Endothelial cell of umbilical vein (primary cell): ENCODE results near the gene FTH1. TPM values are rescaled to one million over a fixed set of nuclear protein-coding genes. Genes with fewer than 3 reads are reported as not detected.

ENCODE experiments used
- BruUV-seq: library from RNA; stranded (reverse); fragments of 400-500 nt; replicated peaks from 2 replicates; lab custom pipeline; 2021; lab: Mats Ljungman, UMichigan
- CTCF ChIA-PET: fragments of 300-600, 350-600 bp; sonication (Branson Sonifier 250); formaldehyde crosslinking; loops from one replicate; lab custom pipeline; 2021; ENCODE audit warnings: antibody characterized with exemption, inconsistent platforms; lab: Charles Lee
- POLR2A ChIA-PET: fragments of 300-600, 350-600 bp; sonication (Branson Sonifier 250); formaldehyde crosslinking; loops from one replicate; lab custom pipeline; 2021; ENCODE audit warnings: antibody characterized with exemption, inconsistent platforms; lab: Charles Lee
- DNase-seq: peaks from one replicate; pipeline ENCODE4 v3.0.0-alpha.2; 2011; ENCODE audit warnings: low read depth, low spot score
- FAIRE-seq: peaks from 2 replicates; lab custom pipeline; 2011; peaks lifted over from hg19 to GRCh38; lab: Jason Lieb, UNC
- H2AFZ ChIP-seq: 2 replicates; pipeline ENCODE4 v1.6.0; 2012; ENCODE audit warnings: low read depth, low read length, control low read depth, inconsistent platforms
- H3K27ac ChIP-seq: 2 replicates; pipeline ENCODE4 v1.5.1; 2011; ENCODE audit warnings: low read depth, mild to moderate bottlenecking, control low read depth, low read length, moderate library complexity; ENCODE audit not compliant: insufficient read depth
- H3K27me3 ChIP-seq, 2 experiments: 2 replicates each; pipeline versions ENCODE4 v1.6.0 to v1.6.1; 2011; ENCODE audit warnings: low read length in 2 of 2, mixed read lengths in 1 of 2; ENCODE audit not compliant: control insufficient read depth in 2 of 2, insufficient read depth in 2 of 2
- H3K36me3 ChIP-seq, 2 experiments: 2 replicates in 1 of 2; 3 replicates in 1 of 2; pipeline ENCODE4 v1.5.1; 2011; ENCODE audit warnings: low read length in 2 of 2, mild to moderate bottlenecking in 1 of 2, moderate library complexity in 1 of 2; ENCODE audit not compliant: control insufficient read depth in 2 of 2, insufficient read depth in 2 of 2; ENCODE audit errors: extremely low read depth in 1 of 2
- H3K4me1 ChIP-seq: 3 replicates; pipeline ENCODE4 v1.5.1; 2011; ENCODE audit warnings: mild to moderate bottlenecking, low read length; ENCODE audit not compliant: control insufficient read depth, insufficient read depth; ENCODE audit errors: extremely low read depth
- H3K4me2 ChIP-seq: 2 replicates; pipeline ENCODE4 v1.6.1; 2011; ENCODE audit warnings: low read length, control low read depth, mixed read lengths; ENCODE audit not compliant: insufficient read depth
- H3K4me3 ChIP-seq, 3 experiments: fragments of 200-600 bp in 1 of 3; sonication (generic), shearing (Covaris generic) in 1 of 3; replicated peaks in 1 of 3; 2 replicates each; pipeline ENCODE4 v1.5.1; 2011 to 2016; ENCODE audit warnings: control low read depth in 3 of 3, low read length in 3 of 3, mild to moderate bottlenecking in 2 of 3, inconsistent platforms in 1 of 3, low read depth in 1 of 3, moderate library complexity in 1 of 3; ENCODE audit not compliant: insufficient read depth in 1 of 3
- H3K79me2 ChIP-seq: 2 replicates; pipeline ENCODE4 v1.6.0; 2012; ENCODE audit warnings: low read length, inconsistent platforms; ENCODE audit not compliant: control insufficient read depth, insufficient read depth
- H3K9ac ChIP-seq: replicated peaks from 2 replicates; pipeline ENCODE3; 2011; ENCODE audit warnings: low read length, control low read depth; ENCODE audit not compliant: insufficient read depth; ENCODE audit errors: extremely low read depth
- H3K9me1 ChIP-seq: replicated peaks from 3 replicates; pipeline ENCODE4 v1.6.0; 2011; ENCODE audit warnings: mild to moderate bottlenecking, low read length; ENCODE audit not compliant: control insufficient read depth, insufficient read depth; ENCODE audit errors: extremely low read depth
- H3K9me3 ChIP-seq: replicated peaks from 2 replicates; pipeline ENCODE4 v1.5.1; 2012; ENCODE audit warnings: low read length, inconsistent platforms; ENCODE audit not compliant: control insufficient read depth, insufficient read depth
- H4K20me1 ChIP-seq: replicated peaks from 2 replicates; pipeline ENCODE3; 2011; ENCODE audit warnings: mild to moderate bottlenecking, low read length; ENCODE audit not compliant: control insufficient read depth, insufficient read depth; ENCODE audit errors: extremely low read depth
- EZH2 ChIP-seq: IDR thresholded peaks from 2 replicates; pipeline ENCODE4 v1.6.1; 2012; ENCODE audit warnings: borderline replicate concordance, low read depth, mild to moderate bottlenecking, moderate library complexity, low read length, inconsistent platforms; ENCODE audit not compliant: severe bottlenecking
- FOS ChIP-seq: IDR thresholded peaks from 2 replicates; pipeline ENCODE4 v1.6.1; 2011; ENCODE audit warnings: mild to moderate bottlenecking, low read length, moderate library complexity, borderline replicate concordance; ENCODE audit not compliant: insufficient read depth
- GATA2 ChIP-seq: IDR thresholded peaks from 2 replicates; pipeline ENCODE4 v1.7.0; 2011; ENCODE audit warnings: low read depth, mild to moderate bottlenecking, moderate library complexity, mixed read lengths, low read length; ENCODE audit not compliant: insufficient read length, insufficient read depth
- JUN ChIP-seq: IDR thresholded peaks from 2 replicates; pipeline ENCODE4 v1.6.1; 2011; ENCODE audit warnings: borderline replicate concordance, low read depth; ENCODE audit not compliant: insufficient read length, insufficient read depth
- POLR2A ChIP-seq: IDR thresholded peaks from 2 replicates; pipeline ENCODE4 v1.6.1; 2012; ENCODE audit warnings: low read depth, mild to moderate bottlenecking, control low read depth, low read length
- POLR2AphosphoS5 ChIP-seq: IDR thresholded peaks from 2 replicates; pipeline ENCODE4 v1.6.1; 2012; ENCODE audit warnings: low read depth, mild to moderate bottlenecking, control low read depth, low read length, moderate library complexity; ENCODE audit not compliant: insufficient read depth
- dilution Hi-C: fragments of 300-500 bp; cut with MboI; formaldehyde crosslinking; loops from one replicate; pipeline ENCODE4 v1.15.0; 2019; ENCODE audit warnings: low sequenced_read_pairs; ENCODE audit not compliant: extremely low pct_ligation_motif_present
- intact Hi-C: fragments of 100-400 bp; cut with micrococcal nuclease; formaldehyde crosslinking; loops from one replicate; pipeline ENCODE4 v1.10.0; 2022
- polyA plus RNA-seq, 4 experiments: library from polyadenylated mRNA; depleted of rRNA in 3 of 4; stranded (reverse) in 3 of 4; unstranded in 1 of 4; fragments of >200 nt; gene quantifications; 2 replicates each; pipeline versions ENCODE4 v1.2.1 to v1.2.3, GENCODE V29; 2011 to 2012; ENCODE audit warnings: missing spikeins in 1 of 4
- total RNA-seq: library from RNA; stranded (reverse); gene quantifications from 2 replicates; pipeline ENCODE4 v1.2.3, GENCODE V29; 2021

FTH1 gene
- total and polyA plus RNA-seq, 2 donors (not counting 3 experiments of a cell fraction or from before 2014, with no cell fraction given) = 1,177 to 2,501 TPM

DNA sequence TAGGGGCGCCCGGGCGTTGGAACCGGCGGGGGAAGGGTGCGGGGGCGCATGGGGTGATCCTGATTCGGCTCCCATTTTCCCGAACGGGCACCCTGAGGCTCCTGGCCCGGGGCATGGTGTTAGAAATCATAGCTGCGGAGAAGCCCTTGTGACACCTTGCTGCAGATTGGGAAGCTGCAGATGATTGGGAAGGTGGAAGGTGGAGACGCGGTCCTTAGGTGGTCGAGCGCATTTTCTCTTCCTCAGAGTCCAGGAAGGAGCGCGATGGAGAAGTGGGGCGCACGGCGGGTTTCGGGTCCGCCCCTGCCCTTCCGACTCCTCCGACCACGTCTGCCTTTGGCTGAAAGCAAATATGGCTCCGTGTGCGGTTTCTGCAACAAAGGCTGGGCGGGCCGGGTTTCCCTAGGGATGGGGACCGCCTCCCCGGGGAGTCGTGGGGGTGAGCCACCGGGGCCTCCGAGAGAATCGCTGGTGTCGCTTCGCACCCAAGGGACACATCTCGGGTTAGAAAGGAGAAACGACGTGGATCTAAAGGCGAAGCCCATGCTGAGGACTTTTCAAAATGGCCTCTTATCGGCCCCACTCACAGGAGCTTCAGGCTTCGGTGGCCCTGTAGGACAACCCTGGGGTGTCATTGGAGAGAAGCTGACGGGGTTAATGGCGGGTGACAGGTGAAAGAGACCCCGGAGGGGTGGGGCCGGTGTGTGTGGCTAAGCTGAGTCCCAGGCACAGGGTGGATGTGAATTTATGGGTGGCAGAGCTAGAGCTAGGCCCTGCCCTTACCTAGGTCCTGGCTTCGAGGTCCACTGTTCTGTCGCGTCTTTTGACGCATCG lies 707 bp upstream of the FTH1 start:
- Histone ChIP-seq H2AFZ (peak overlapping the region; percentile 72), H3K4me1 (peaks cover 71% of the 10 kb centered on the region), H3K27me3 (no peaks in the 10 kb centered on the region), H4K20me1 (no peaks in the 10 kb centered on the region), H3K4me3 (peak overlapping the region; percentile 66 to 99 (median 66)), H3K9me3 (no peaks in the 10 kb centered on the region), H3K27ac (peak overlapping the region; percentile 60), H3K9me1 (no peaks in the 10 kb centered on the region), H3K4me2 (peak overlapping the region; percentile 64), H3K79me2 (peaks cover 39% of the 10 kb centered on the region), H3K9ac (peak overlapping the region; percentile 92), H3K36me3 (peaks cover 15% of the 10 kb centered on the region in 2 experiments)
- ChIA-PET CTCF (interaction anchor here (0.6 to 11.1 kb wide), 7 partner anchors 11 to 114 kb away, joined by 3 to 147 read pairs (median 3); no protein-coding TSS in a partner anchor), POLR2A (interaction anchor here (0.6 to 3.0 kb wide), 12 partner anchors 8 to 712 kb away, joined by 3 to 19 read pairs (median 4); partner anchors contain the start of genes FEN1 and TMEM258)
- no peak for TF ChIP-seq GATA2
- TF ChIP-seq POLR2AphosphoS5 = no peak
- TF ChIP-seq JUN = no peak
- no peak for TF ChIP-seq POLR2A
- no peak for TF ChIP-seq FOS
- no peak for TF ChIP-seq EZH2
- FAIRE-seq (no peak), DNase-seq (peak; percentile 49)
- TSS peak; percentile 20 for BruUV-seq
- intact Hi-C loops = loop anchor here (1.0 to 5.0 kb wide), 4 partner anchors 57 to 151 kb away; partner anchors contain the start of genes FADS1 and FADS3
- dilution Hi-C loops = no loop called here
